Natural killer cell treated with Interleukin-12 subunit alpha and Interleukin-12 subunit beta and Interleukin-15 and Interleukin-18, amount 100 ng/mL, for 72 hours (primary cell): ENCODE measurements around the gene GAS7. TPM values are rescaled to one million over a fixed set of nuclear protein-coding genes. Genes with fewer than 3 reads are reported as not detected.
A peak's percentile ranks its signal among the peaks of the same experiment; 100 is the strongest.

Source experiments
- ATAC-seq, 2 donors: fragments of 150-1000 bp; cut with Tn5 transposase in 1 of 2; sonication (Bioruptor Pico), chemical (Tn5 transposase) in 1 of 2; 2 replicates each; pipeline ENCODE4 v1.10.0; 2021
- DNase-seq: peaks from one replicate; pipeline ENCODE4 v3.0.0; 2022; ENCODE audit warnings: low spot score
- H3K27ac Mint-ChIP-seq, 2 donors: 1 replicate in 1 of 2; 2 replicates in 1 of 2; pipeline ENCODE4 v1.8.0; 2022; ENCODE audit warnings: mixed read lengths in 2 of 2, mild to moderate bottlenecking in 1 of 2, moderate library complexity in 1 of 2
- H3K27me3 Mint-ChIP-seq, 2 donors: 1 replicate in 1 of 2; 2 replicates in 1 of 2; pipeline ENCODE4 v1.8.0; 2022; ENCODE audit warnings: mixed read lengths in 2 of 2
- H3K36me3 Mint-ChIP-seq: one replicate; pipeline ENCODE4 v1.8.0; 2022; ENCODE audit warnings: mixed read lengths
- H3K4me1 Mint-ChIP-seq, 2 donors: 1 replicate in 1 of 2; 2 replicates in 1 of 2; pipeline ENCODE4 v1.8.0; 2022; ENCODE audit warnings: low read depth in 2 of 2, mixed read lengths in 2 of 2, mild to moderate bottlenecking in 1 of 2
- H3K4me3 Mint-ChIP-seq: one replicate; pipeline ENCODE4 v1.8.0; 2022; ENCODE audit warnings: mixed read lengths
- H3K9me3 Mint-ChIP-seq: 2 replicates; pipeline ENCODE4 v1.8.0; 2022; ENCODE audit warnings: mixed read lengths
- total RNA-seq, 2 donors: library from RNA; stranded (reverse); gene quantifications; one replicate each; pipeline ENCODE4 v1.2.3, GENCODE V29; 2022

Gene GAS7
- total RNA-seq, 2 donors from 2014 or later, result 4.9 to 5.5 TPM

GRCh38 chr17:9899280-9900043, 298.9 kb downstream of the GAS7 start:
- Mint-ChIP-seq H3K27ac (no peak overlapping the region), H3K27me3 (peaks cover 6 to 12% of the 10 kb centered on the region in 2 donors), H3K4me1 (peaks cover 0 to 6% of the 10 kb centered on the region in 2 donors), H3K36me3 (no peaks in the 10 kb centered on the region), H3K4me3 (no peak overlapping the region), H3K9me3 (no peaks in the 10 kb centered on the region)
- no peak for ATAC-seq
- no peak for DNase-seq

DNA sequence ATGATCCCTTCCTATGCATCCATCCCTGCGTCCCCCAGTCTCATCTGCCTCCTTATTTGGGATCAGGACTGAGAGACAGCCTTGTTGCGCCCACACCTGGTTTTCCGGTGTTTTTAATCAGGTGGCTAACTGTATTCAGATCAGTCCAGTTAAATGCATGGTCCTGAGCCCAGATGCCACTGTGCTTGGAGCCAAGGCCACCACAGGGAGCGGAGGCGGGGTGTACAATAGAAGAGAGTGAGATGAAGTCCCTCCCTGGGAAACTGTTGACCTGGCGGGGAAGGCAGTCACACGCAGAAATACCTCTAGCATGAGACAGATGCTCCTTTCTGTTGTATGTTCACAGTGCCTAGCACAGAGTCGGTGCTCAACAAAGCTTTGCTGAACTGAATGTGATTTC, 299.6 kb downstream of the GAS7 start:
- ATAC-seq, result no peak

GRCh38 chr17:9897372-9897968, 300.9 kb downstream of the GAS7 start:
- peaks cover 0 to 6% of the 10 kb centered on the region in 2 donors for H3K4me1 Mint-ChIP-seq
- ATAC-seq (no peak), DNase-seq (no peak)
- H3K27ac Mint-ChIP-seq, result no peak overlapping the region
- no peaks in the 10 kb centered on the region for H3K9me3 Mint-ChIP-seq
- H3K27me3 Mint-ChIP-seq, result peaks cover 15 to 21% of the 10 kb centered on the region in 2 donors
- no peak overlapping the region for H3K4me3 Mint-ChIP-seq
- H3K36me3 Mint-ChIP-seq, result no peaks in the 10 kb centered on the region

More for the DNA sequence above, 299.6 kb downstream of the GAS7 start:
- no peak overlapping the region for H3K27ac Mint-ChIP-seq
- H3K27me3 Mint-ChIP-seq, result peaks cover 10 to 12% of the 10 kb centered on the region in 2 donors
- H3K36me3 Mint-ChIP-seq, result no peaks in the 10 kb centered on the region
- DNase-seq, result no peak
- peaks cover 0 to 6% of the 10 kb centered on the region in 2 donors for H3K4me1 Mint-ChIP-seq
- H3K4me3 Mint-ChIP-seq, result no peak overlapping the region
- H3K9me3 Mint-ChIP-seq, result no peaks in the 10 kb centered on the region

GRCh38 chr17:9895923-9896322, 302.5 kb downstream of the GAS7 start:
- Mint-ChIP-seq H3K4me1 (peaks cover 0 to 6% of the 10 kb centered on the region in 2 donors), H3K27ac (no peak overlapping the region), H3K27me3 (peaks cover 16 to 18% of the 10 kb centered on the region in 2 donors), H3K4me3 (no peak overlapping the region), H3K36me3 (no peaks in the 10 kb centered on the region), H3K9me3 (no peaks in the 10 kb centered on the region)
- ATAC-seq, result no peak
- DNase-seq, result no peak

GRCh38 chr17:9894231-9894630, 304.2 kb downstream of the GAS7 start:
- no peak overlapping the region for H3K4me3 Mint-ChIP-seq
- H3K4me1 Mint-ChIP-seq, result peaks cover 0 to 8% of the 10 kb centered on the region in 2 donors
- H3K27ac Mint-ChIP-seq, result no peak overlapping the region
- ATAC-seq (no peak), DNase-seq (no peak)
- no peaks in the 10 kb centered on the region for H3K9me3 Mint-ChIP-seq
- no peaks in the 10 kb centered on the region for H3K36me3 Mint-ChIP-seq
- H3K27me3 Mint-ChIP-seq, result peaks cover 15 to 21% of the 10 kb centered on the region in 2 donors

GRCh38 chr17:9893411-9894012, 304.9 kb downstream of the GAS7 start:
- Mint-ChIP-seq H3K4me3 (no peak overlapping the region), H3K4me1 (peaks cover 0 to 8% of the 10 kb centered on the region in 2 donors), H3K36me3 (no peaks in the 10 kb centered on the region), H3K27ac (no peak overlapping the region), H3K9me3 (no peaks in the 10 kb centered on the region), H3K27me3 (peaks cover 15 to 21% of the 10 kb centered on the region in 2 donors)
- DNase-seq (no peak), ATAC-seq (no peak)

- DNase-seq, result no peak
- ATAC-seq, result peak in 1 of 2 donors; percentile 60
- Mint-ChIP-seq H3K4me3 (no peak overlapping the region), H3K36me3 (no peaks in the 10 kb centered on the region), H3K9me3 (no peaks in the 10 kb centered on the region), H3K27ac (no peak overlapping the region), H3K27me3 (peaks cover 15 to 20% of the 10 kb centered on the region in 2 donors), H3K4me1 (peaks cover 0 to 2% of the 10 kb centered on the region in 2 donors)
Observed at GRCh38 chr17:9890124-9890523, 308.3 kb downstream of the GAS7 start.

GRCh38 chr17:9887508-9887907, 310.9 kb downstream of the GAS7 start:
- Mint-ChIP-seq H3K4me3 (no peak overlapping the region), H3K9me3 (peaks cover 9% of the 10 kb centered on the region), H3K4me1 (peaks cover 0 to 2% of the 10 kb centered on the region in 2 donors), H3K36me3 (peaks cover 11% of the 10 kb centered on the region), H3K27ac (no peak overlapping the region), H3K27me3 (peaks cover 7 to 16% of the 10 kb centered on the region in 2 donors)
- no peak for ATAC-seq
- no peak for DNase-seq

- DNase-seq (no peak), ATAC-seq (no peak)
- Mint-ChIP-seq H3K27ac (no peak overlapping the region), H3K36me3 (peaks cover 20% of the 10 kb centered on the region), H3K4me1 (peaks cover 0 to 2% of the 10 kb centered on the region in 2 donors), H3K9me3 (peaks cover 9% of the 10 kb centered on the region), H3K4me3 (no peak overlapping the region), H3K27me3 (peaks cover 14 to 16% of the 10 kb centered on the region in 2 donors)
Observed at GRCh38 chr17:9886141-9886930, 312.1 kb downstream of the GAS7 start.

DNA sequence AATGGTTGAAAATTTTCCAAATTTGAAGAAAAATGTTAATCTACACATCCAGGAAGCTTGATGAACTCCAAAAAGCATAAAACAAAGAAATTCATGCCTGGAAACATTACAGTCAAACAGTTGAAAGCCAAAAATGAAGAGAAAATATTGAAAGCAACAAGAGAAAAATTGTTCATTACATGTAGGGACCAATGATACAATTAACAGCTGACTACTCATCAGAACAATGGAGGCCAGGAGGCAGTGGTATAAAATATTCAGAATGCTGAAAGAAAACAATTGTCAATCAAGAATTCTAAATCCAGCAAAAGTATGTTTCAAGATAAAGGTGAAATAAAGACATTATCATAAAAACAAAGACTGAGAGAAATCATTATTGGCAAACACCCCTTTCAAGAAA, 315.0 kb downstream of the GAS7 start:
- ATAC-seq (no peak), DNase-seq (no peak)
- no peak overlapping the region for H3K27ac Mint-ChIP-seq
- no peaks in the 10 kb centered on the region for H3K4me1 Mint-ChIP-seq
- peaks cover 9% of the 10 kb centered on the region for H3K9me3 Mint-ChIP-seq
- H3K4me3 Mint-ChIP-seq, result no peak overlapping the region
- H3K27me3 Mint-ChIP-seq, result peaks cover 13 to 19% of the 10 kb centered on the region in 2 donors
- peaks cover 20% of the 10 kb centered on the region for H3K36me3 Mint-ChIP-seq

GRCh38 chr17:9880582-9880999, 317.8 kb downstream of the GAS7 start:
- Mint-ChIP-seq H3K27ac (no peak overlapping the region), H3K9me3 (peaks cover 9% of the 10 kb centered on the region), H3K27me3 (peaks cover 16 to 36% of the 10 kb centered on the region in 2 donors)

DNA sequence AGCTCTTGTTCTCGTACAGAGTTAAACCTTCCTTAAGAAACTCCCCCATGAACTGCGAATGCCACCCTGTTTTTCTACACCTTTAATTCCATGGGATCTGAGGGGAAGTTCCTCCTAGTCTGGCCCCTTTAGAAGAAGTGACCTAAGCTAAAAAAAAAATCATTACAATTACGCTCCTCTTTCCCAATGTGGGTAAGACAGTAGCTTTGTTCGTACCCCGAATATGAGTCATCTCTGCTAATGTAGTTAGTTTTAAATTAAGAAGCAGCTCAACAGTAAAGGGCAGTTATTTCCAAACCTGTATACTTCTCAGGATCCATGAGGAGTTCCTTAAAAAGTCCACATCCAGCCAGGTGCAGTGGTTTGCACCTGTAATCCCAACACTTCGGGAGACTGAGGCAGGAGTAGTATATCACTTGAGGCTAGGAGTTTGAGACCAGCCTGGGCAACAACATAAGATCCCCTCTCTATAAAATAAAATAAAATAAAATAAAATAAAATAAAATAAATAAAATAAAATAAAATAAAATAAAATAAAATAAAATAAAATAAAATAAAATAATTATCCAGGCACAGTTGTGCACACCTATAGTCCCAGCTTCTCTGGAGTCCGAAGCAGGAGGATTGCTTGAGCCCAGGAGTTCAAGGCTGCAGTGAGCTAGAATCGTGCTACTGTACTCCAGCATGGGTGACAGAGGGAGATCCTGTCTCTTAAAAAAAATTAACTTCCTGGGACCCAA, 319.4 kb downstream of the GAS7 start:
- DNase-seq, result no peak
- Mint-ChIP-seq H3K9me3 (peaks cover 9% of the 10 kb centered on the region), H3K36me3 (peaks cover 20% of the 10 kb centered on the region), H3K4me3 (no peak overlapping the region), H3K27me3 (peaks cover 14 to 45% of the 10 kb centered on the region in 2 donors), H3K27ac (no peak overlapping the region), H3K4me1 (no peaks in the 10 kb centered on the region)
- ATAC-seq, result no peak

More at GRCh38 chr17:9880582-9880999, 317.8 kb downstream of the GAS7 start:
- no peak overlapping the region for H3K4me3 Mint-ChIP-seq
- ATAC-seq, result no peak
- DNase-seq, result no peak
- H3K4me1 Mint-ChIP-seq, result no peaks in the 10 kb centered on the region
- peaks cover 20% of the 10 kb centered on the region for H3K36me3 Mint-ChIP-seq

DNA sequence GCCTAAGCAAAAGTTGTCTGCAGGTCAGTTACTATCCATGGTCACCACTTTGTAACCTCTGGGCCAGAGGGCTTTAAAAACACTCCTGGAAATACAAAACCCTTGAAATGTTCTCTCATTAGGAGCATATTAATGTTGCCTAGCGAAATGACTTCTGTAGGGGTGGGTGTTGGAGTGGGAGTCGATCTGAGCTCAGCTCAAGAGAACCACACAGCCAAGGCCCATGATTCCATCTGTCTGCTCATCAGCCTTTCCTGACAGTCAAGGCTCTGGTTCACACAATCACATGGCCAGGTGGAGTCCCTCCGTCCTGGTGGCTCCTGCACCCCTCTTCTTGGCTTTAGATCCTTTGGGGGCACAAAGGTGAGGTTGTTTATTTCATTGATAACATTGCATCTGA, 320.1 kb downstream of the GAS7 start:
- no peak overlapping the region for H3K27ac Mint-ChIP-seq
- no peaks in the 10 kb centered on the region for H3K4me1 Mint-ChIP-seq

More for the DNA sequence above, 320.1 kb downstream of the GAS7 start:
- DNase-seq, result no peak
- ATAC-seq, result no peak
- Mint-ChIP-seq H3K4me3 (no peak overlapping the region), H3K27me3 (peaks cover 14 to 45% of the 10 kb centered on the region in 2 donors), H3K9me3 (peaks cover 4% of the 10 kb centered on the region), H3K36me3 (peaks cover 16% of the 10 kb centered on the region)
